ENCODE measurements around the gene OR56A5.
A peak's percentile ranks its signal among the peaks of the same experiment; 100 is the strongest.

Gene OR56A5

DNA sequence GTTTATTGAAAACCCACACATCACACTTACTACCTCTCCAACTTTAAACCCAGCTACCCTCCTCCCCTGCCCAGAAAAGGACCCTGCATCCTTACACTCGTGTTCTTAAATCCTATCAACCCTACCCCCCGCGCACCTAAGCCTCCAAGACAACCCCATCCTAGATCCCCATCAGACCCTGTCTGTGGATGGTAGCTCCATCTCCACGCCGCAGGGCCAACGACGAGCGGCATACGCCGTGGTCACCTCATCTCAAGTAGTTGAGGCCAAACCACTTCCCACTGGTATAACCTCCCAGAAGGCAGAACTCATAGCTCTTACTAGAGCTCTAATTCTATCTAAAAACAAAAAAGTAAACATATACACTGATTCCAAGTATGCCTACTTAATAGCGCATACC, 35.6 kb downstream of the OR56A5 start:
- DNase-seq (ENCODE audit: low read depth) = no peak

DNA sequence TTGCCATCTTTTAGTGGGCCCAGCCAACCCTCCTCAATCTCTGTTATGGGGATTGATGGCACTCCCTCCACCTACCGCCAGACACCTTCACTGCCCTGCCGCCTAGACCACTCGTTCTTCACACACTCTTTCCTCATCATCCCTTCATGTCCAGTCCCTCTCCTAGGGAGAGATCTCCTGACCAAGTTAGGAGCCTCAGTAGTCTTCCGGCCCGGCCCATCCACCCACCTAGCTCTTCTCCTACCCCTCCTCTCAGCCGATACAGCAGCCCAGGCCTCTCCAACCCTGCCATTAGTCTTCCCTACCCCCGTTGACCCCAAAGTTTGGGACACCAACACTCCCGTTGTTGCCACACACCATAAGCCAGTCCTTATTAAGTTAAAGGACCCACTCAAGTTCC, 37.2 kb downstream of the OR56A5 start:
- DNase-seq (ENCODE audit: low read depth) = no peak

GRCh38 chr11:5930614-5931013, 37.7 kb downstream of the OR56A5 start:
- no peak for DNase-seq (ENCODE audit: low read depth)

DNA sequence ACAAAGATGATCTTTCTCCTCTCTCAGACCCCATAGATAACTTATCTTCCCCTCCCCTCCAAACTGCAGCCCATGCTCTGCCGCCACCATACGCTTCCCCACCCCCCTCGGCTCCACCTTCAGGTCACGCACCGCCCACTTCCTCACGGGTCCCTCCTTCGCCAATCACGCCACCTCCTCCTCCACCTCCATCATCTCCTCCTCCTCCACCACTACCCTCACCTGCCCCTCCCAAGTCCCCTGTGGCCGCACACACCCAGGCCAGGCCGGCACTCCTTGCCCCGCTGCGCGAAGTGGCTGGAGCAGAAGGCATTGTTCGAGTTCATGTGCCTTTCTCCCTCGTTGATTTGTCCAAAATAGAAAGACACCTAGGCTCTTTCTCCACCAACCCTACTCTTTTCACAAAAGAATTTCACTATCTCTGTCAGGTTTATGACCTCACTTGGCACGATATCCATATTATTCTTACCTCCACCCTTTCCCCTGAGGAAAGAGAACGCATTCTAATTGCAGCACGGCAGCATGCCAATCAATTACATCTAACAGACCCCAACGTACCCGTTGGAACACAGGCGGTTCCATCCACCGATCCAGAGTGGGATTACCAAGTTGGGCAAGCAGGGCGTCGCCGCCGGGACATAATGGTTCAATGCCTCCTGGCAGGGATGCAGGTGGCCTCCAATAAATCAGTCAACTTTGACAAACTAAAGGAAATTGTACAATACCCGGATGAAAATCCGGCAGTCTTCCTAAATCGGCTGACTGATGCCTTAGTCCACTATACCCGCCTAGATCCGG, 38.5 kb downstream of the OR56A5 start:
- no peak for DNase-seq (ENCODE audit: low read depth)

GRCh38 chr11:5928811-5929210, 39.5 kb downstream of the OR56A5 start:
- DNase-seq (ENCODE audit: low read depth) = no peak

GRCh38 chr11:5928271-5928670, 40.0 kb downstream of the OR56A5 start:
- no peak for DNase-seq (ENCODE audit: low read depth)

GRCh38 chr11:5923794-5924193, 44.5 kb downstream of the OR56A5 start:
- no peak for DNase-seq (ENCODE audit: low read depth)

DNA sequence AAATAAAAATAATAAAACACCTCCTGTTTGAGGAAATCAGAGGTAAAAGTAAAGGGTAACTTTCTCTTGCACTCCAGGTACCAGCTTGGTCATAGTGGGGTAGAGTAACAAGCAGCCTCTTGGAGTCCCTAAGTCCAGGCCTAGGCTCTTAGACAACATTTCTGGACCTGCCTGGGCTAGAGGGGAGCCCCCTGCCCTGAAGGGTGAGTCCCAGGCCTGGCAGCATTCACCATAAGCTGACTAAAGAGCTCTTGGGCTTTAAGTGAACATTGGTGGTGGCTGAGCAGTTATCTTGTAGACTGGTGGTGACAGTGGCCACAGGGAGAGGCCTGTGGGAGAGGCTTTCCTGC, 44.9 kb downstream of the OR56A5 start:
- DNase-seq (ENCODE audit: low read depth) = no peak

DNA sequence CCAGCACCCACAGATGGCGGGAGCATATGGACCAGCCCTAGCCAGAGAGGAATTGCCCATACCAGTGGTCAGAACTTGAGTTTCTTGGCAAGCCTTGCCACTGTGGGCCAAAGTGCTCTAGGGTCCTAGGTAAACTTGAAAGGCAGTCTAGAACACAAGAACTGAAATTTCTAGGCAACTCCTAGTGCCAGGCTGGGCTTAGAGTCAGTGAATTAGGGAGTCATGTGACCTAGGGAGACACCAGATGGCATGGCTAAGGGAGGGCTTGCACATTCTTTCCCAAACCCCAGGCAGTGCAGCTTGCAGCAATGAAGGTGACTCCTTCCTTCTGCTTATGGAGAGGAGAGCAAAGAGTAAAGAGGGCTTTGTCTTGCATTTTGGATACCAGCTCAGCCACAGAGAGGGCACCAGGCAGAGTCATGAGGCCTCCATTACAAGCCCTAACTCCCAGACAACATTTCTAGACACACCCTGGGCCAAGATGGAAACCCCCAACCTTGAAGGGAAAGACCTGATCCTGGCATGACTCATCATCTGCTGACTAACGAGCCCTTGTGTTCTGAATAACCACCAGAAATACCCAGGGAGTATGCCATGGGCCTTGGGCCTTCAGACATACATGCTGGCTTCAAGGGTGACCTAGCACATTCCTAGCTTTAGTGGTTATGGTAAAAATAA, 45.4 kb downstream of the OR56A5 start:
- peak; percentile 42 for DNase-seq (ENCODE audit: low read depth)
